Left kidney (tissue), 8 donors: Measurements from ENCODE around the gene EFCAB13. TPM values are rescaled to one million over a fixed set of nuclear protein-coding genes. Genes with fewer than 3 reads are reported as not detected.

Source experiments
- DNase-seq: peaks from one replicate; pipeline ENCODE4 v3.0.0-alpha.2; 2013
- long read RNA-seq, 8 donors: transcript quantifications; one replicate each; lab custom pipeline, GENCODE V29; 2026
- polyA plus RNA-seq: library from polyadenylated mRNA; unstranded; fragments of 120-200 nt; gene quantifications from one replicate; pipeline ENCODE4 v1.2.1, GENCODE V29; 2013; ENCODE audit not compliant: insufficient read length

EFCAB13 gene, protein sequence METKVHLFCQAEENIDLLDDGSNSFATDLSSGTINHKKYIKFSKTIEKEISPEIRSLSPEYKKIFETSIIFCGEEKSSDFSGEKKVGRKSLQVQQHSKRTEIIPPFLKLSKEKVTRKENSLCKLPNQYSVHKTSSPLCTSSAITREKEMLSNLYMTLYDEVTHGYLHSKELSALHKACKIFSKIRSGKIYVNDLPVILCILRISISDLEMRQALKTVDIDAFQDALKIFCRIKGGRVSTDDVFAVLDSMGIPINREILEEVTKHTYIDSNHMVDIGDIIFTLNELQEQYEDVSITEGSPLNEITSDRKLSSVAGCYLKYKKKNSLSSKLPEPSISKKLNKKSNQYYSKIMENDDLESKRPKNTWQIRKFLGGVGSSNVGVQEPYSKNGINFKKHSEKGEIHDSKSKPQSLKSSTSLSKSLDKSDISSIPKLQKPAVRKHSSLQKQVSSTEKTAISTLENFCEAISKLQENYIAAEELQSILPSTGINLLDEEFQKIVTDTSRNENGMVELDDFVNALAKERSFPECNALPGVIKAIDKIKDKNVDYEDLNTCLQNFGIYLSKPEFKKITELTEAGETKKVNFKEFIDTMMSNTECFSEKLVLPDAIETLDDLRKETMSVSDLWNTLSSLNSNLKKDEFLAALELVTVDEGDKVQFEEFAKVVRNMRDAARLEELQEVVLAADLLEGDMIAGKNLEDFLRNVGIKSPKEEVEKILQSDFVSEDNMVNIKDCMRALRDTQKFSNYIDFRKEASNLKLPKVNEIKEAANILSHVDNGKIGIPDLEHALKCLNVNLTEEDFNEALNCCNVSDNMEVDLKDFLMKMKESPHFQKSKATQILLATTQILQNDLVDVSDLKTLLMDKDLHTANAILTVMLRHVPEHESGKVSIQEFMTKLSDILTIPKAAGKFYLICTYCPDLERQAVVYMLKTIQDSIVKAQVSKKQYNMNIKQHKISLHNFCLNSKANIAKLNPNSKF
- polyA plus RNA-seq, result 14.1 TPM
- long read RNA-seq, donor 1, result 0 reads
- long read RNA-seq, donor 2, result 0 reads
- long read RNA-seq, donor 3, partial matches to known transcripts, result 12 of 12 reads
- long read RNA-seq, donor 3, other reads (novel, unspliced or antisense), result 0 of 12 reads
- long read RNA-seq, donor 4, result 0 reads
- long read RNA-seq, donor 5, result 0 reads
- long read RNA-seq, donor 6, result 0 reads
- long read RNA-seq, donor 7, result 0 reads
- long read RNA-seq, donor 8, result 0 reads

DNA sequence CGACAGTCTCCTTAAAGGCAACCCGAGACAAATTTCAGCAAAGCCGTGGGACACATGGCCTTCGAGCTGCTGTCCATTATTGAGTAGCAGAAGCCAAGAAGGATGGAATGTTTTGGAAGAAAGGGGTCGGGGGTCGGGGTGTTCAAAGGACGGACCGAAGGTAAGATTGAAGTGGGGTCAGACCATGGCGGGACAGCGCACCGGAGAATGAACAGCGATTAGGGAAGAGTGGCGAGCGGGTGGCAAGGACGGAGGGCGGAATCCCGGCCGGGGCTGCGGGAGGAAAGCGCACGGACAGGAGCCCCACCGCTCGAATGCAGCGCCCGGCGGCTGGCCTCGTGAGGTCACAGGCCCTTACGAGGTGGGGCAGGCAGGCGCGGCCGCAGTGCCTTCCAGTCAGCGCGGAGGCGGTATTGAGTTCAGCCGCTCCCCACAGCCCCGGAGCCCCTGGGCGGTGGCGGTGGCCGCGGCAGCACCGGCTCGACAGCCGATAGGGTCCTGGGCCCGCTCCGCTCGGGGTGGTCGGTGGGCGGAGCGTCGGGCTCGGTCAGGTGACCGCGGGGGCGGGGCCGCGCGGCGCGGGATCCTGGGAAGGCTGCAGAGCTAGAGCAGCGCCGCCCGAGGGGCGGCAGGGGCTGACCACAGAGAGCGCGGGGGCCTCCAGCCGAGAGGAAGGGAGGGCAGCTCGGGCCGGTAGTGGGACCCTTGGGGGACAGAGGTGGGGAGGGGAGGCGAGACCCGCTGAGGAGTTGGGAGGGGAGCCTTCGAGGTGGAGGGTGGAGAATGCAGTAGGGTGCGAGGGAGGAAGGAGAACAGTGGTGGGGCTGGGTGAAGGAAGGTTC lies at the start of gene EFCAB13:
Gene EFCAB13 (plus strand): TSS at position 574 of the 842 bp plus-strand sequence. CDS start 4,399 bp downstream, outside the sequence.
- DNase-seq, result peak; percentile 91

DNA sequence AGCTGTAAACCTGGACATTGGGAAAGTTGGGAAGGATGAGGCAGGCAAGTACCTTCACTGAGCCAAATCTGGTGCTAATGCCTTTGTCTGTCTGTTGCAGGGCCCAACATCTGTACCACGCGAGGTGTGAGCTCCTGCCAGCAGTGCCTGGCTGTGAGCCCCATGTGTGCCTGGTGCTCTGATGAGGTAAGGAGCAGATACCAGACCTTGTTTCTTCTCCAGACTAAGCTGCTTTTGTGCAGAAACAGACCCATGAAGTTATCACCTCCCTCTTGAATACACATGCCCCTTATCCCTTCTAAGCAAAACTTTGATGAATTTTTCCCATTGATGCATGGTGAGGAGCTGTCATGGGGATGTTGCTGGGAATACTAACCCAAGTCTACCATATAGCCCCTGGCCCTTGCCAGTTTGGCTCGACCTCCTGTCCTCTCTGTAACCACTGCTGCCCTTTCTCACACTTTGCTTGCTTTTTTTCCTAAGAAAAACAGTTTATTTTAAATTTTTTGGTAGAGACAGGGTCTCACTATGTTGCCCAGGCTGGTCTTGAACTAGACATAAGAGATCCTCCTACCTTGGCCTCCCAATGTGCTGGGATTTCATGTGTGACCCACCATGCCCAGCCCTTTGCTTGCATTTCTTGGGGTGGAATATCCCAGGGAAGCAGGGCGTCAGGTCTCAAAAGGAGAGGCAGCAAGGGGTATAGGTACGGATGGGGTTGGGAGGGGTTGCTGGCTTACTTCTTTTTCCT lies 49.3 kb upstream of the EFCAB13 start:
- no peak for DNase-seq

DNA sequence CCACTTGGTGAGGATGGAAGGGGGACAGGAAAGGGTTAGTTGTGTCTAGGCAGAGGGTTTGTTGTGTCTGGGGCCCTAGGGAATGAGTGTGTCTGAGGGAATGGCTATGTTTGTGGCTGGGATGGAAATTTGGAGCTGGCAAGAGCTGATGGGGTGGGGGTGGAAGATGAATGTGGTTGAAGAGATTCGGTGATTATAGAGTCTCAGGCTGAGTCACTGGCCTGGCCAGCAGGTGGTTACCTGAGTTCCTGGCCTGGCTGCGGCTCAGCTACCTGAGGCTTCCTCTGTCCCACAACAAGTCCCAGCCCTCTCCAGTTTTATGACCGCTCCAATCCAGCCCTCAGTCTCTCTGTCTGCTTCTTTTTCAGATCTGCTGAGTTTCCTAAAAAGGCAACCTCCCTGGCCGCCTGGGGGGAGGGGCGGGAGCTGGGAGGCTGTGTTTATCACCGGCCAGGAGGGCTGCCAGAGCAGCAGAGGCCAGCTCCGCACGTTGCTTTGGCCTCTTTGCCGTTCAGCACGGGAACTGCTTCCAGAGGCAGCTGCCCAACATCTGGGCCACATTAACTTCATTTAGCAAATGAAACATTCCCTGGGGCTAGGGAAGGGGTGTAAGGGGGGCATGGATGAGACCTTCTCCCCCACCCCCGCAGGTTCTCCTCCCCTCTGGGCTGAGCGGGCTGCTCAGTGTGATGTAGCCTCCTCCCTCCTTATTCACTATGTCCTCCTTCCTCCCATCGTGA lies 48.3 kb upstream of the EFCAB13 start:
- DNase-seq, result peak; percentile 70

DNA sequence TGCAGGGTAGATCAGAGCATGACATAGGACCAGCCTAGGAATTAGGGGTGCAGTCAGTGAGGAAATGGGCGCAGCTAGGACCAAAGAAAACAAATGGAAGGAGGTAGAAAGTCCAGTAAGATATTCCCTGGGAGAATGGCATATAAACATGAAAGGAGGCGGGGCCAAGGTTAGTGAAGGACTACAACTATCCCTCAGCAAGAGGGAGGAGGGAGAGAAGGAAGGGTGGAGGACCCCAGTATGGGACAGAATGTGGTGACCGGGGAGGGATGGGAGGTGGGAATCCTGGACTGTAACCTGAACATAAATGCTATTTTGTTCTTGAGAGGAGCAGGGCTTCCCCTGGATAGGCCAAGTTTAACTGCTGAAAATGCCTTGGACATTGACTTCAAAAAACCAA lies 47.3 kb upstream of the EFCAB13 start:
- DNase-seq, result no peak

DNA sequence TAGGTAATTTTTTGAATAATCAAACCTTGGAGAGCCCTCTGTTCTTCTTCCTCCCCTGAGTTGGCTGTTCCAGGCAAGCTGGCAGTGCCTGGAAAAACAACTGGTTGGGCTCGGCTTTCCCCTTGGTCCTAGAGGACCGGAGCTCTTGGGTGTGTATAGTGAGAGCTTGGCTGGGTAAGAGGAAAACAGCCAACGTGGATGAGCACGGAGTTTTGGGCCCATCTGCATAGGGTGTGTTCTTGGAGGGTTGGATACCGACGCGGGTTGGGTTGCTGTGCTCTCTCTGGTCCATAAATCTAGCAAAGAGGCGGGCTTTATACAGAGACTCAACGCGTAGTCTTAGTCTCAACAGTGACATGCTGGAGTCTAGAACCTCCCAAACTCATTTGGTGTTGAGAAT lies 46.9 kb upstream of the EFCAB13 start:
- peak; percentile 71 for DNase-seq

DNA sequence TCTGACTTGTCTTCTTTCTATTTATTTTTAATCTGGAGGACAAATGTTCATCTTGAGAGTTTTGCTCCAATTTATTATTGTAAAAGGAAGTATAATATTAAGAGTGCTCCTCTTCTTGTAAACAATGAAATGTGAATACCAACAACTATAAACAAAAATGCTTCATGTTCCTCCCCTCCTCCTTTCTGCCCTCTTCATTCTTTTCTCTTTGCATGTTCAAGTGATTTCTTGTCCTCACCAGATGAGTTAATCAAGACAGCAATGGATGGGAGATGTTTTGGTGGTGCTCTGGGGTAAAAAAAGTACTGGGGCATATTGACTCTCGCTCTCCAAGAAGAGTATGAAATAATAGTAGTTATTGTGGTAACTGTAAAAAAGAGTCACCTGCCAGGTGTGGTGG lies 45.8 kb upstream of the EFCAB13 start:
- DNase-seq, result no peak

DNA sequence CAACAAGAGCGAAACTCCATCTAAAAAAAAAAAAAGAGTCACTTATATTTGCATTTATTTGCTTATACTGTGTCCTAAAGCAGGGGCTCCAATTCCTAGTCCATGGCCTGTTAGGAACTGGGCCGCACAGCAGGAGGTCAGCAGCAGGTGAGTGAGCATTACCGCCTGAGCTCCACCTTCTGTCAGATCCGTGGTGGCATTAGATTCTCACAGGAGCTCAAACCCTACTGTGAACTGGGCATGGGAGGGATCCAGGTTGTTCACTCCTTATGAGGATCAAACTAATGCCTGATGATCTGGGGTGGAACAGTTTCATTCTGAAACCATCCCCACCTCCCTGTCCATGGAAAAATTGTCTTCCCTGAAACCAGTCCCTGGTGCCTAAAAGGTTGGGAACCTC lies 45.2 kb upstream of the EFCAB13 start:
- DNase-seq, result no peak

GRCh38 chr17:47279062-47279801 lies 44.5 kb upstream of the EFCAB13 start:
- DNase-seq, result peak; percentile 62

DNA sequence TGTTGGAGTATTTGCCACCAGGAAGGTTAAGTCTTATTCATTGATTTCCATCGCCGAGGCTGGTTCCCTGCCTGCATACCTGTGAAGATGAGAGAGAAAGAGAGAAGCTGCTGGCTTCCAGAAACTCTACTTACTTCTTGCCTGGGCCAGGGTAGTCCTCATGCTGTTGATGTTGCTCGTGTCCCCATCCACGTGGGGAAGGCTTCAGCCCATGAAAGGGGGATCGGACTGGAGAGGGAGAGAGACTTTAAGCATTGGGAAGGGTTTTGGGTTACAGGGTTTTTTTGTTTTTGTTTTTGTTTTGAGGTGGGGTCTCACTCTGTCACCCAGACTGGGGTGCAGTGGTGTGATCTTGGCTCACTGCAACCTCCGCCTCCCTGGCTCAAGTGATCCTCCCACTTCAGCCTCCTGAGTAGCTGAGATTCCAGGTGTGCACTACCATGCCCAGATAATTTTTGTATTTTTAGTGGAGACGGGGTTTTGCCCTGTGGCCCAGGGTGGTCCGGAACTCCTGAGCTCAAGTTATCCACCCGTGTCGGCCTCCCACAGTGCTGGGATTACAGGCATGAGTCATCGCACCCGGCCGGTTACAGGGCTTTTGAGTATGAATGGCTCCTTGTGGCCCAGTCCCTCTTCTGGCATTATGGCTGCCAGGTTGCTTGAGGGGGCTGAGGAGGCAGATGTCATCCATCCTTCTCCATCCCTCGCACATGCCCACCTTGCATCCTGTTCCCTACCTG lies 43.5 kb upstream of the EFCAB13 start:
- no peak for DNase-seq

DNA sequence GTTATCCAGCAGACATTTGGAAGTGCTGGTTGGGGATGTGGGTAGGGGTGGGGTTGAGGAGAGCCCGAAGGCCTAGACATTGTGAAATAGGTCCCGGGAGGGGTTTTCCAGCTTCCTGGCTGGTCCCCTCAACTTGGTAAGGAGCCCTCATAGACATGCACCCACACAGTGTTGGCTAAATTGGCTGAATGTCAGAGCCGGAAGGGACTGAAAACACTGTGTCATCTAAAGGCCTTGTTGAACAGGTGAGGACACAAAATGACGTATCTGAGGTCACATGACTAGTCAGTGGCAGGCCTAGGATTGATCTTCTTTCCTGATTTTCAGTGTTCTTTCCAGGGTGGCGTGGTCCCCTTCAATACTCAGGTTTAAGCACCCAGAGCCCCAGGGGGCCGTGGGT lies 42.5 kb upstream of the EFCAB13 start:
- DNase-seq, result no peak

GRCh38 chr17:47285003-47285402 lies 38.8 kb upstream of the EFCAB13 start:
- no peak for DNase-seq

GRCh38 chr17:47286198-47286914 lies 37.4 kb upstream of the EFCAB13 start:
- no peak for DNase-seq

GRCh38 chr17:47287068-47287467 lies 36.7 kb upstream of the EFCAB13 start:
- DNase-seq, result no peak

- no peak for DNase-seq
Observed at GRCh38 chr17:47287639-47288038, 36.1 kb upstream of the EFCAB13 start.

DNA sequence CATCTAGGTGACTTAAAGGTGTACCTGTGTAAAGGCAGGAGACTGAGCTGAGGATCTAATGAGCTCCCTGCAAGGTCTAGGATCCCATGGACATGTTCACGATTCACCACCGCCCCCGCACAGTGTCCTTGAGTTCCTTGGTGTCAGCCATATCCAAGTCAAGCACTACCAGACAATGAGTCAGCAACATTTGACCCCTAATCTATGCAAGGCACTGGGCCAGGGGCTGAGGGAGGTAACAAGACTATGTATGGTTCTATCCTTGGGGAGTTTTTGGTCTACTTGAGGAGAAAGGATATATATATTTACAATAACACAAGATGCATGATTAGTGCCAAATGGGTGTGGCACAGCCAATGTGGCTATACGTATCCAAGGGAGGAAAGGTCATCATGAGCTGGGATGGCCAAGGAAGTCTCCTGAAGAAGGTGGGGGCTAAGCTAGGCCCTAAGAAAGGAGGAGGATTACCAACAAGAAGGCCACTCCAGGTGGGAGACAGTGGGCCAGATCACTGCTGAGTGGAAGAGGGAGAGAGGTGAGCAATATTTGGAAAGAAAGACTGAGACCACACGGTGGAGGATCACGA lies 35.1 kb upstream of the EFCAB13 start:
- no peak for DNase-seq

DNA sequence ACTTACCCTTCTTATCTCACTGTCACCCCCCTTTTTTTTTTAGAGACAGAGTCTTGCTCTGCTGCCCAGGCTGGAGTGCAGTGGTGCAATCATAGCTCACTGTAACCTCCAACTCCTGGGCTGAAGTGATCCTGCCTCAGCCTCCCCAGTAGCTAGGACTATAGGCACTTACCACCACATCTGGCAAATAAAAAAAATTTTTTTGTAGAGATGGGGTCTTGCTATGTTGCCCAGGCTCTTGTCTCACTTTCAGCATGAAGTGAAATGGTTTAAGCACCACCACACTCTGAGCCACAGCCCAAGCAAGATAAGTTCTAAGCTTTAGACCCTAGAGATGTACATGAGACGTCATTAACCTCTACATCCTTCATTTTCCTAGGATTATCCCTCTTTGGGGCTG lies 34.5 kb upstream of the EFCAB13 start:
- no peak for DNase-seq

GRCh38 chr17:47290870-47291241 lies 32.9 kb upstream of the EFCAB13 start:
- no peak for DNase-seq
